Measurements from ENCODE around the gene COMMD3.

DNA sequence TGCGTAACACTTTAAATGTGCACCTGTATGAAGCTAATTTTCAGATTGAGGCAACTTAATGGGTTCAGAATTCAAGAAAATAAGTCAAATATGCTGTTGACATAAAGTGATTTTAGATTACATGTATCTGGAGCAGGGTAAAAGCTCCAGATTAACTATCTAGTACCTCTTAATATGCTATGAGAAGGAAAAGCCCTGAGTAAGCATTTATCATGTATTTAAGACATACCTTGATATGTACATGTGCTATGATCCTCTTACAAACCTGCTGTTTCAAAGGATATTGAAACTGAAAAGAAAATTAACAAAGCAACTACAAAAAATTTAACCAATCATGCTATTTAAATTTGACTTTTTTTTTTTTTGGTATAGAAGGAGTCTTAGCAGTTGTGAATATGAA is 33.6 kb downstream of the COMMD3 start:
- no peak for TF ChIP-seq EZH2 (IDR thresholded peaks at IDR 0.05; ENCODE audit: insufficient read depth, poor library complexity, severe bottlenecking)
- TF ChIP-seq EZH2phosphoT487 (IDR thresholded peaks at IDR 0.05; ENCODE audit: insufficient read depth, low read depth): no peak

Measured in GM23248 (cell line).